DND-41 (cell line): ENCODE data around the gene PDSS1.

ENCODE experiments used
- ATAC-seq: fragments of 200-7000 bp; cut with Tn5 transposase; 3 replicates; pipeline ENCODE4 v1.9.1; 2021; ENCODE audit warnings: low read depth; ENCODE audit not compliant: insufficient read depth
- DNase-seq: peaks from one replicate; pipeline ENCODE4 v3.0.0-alpha.2; 2020
- H2AFZ ChIP-seq: 2 replicates; pipeline ENCODE4 v1.6.0; 2012; ENCODE audit warnings: low read depth, low read length
- H3K27ac ChIP-seq: 2 replicates; pipeline ENCODE4 v1.5.1; 2012; ENCODE audit warnings: low read length, inconsistent platforms
- H3K27me3 ChIP-seq: fragments of 200-600 bp; sonication (generic); 2 replicates; pipeline ENCODE4 v1.6.0; 2012; ENCODE audit warnings: low read length, mild to moderate bottlenecking, inconsistent platforms; ENCODE audit not compliant: insufficient read depth, poor library complexity
- H3K36me3 ChIP-seq: 2 replicates; pipeline ENCODE4 v1.5.1; 2012; ENCODE audit warnings: low read length, inconsistent platforms; ENCODE audit not compliant: insufficient read depth
- H3K4me1 ChIP-seq: 2 replicates; pipeline ENCODE4 v1.5.1; 2012; ENCODE audit warnings: mild to moderate bottlenecking, low read length; ENCODE audit not compliant: insufficient read depth
- H3K4me2 ChIP-seq: 2 replicates; pipeline ENCODE4 v1.6.0; 2012; ENCODE audit warnings: mild to moderate bottlenecking, moderate library complexity, low read length, inconsistent platforms; ENCODE audit not compliant: insufficient read depth
- H3K4me3 ChIP-seq, 2 experiments: fragments of 200-600 bp in 1 of 2; shearing (Covaris generic) in 1 of 2; 2 replicates each; pipeline ENCODE4 v1.5.1; 2012 to 2016; ENCODE audit warnings: inconsistent platforms in 2 of 2, low read length in 2 of 2, mild to moderate bottlenecking in 2 of 2, low read depth in 1 of 2, moderate library complexity in 1 of 2
- H3K79me2 ChIP-seq: 2 replicates; pipeline ENCODE4 v1.6.0; 2012; ENCODE audit warnings: low read length, inconsistent platforms; ENCODE audit not compliant: insufficient read depth
- H3K9ac ChIP-seq: 2 replicates; pipeline ENCODE4 v1.6.0; 2012; ENCODE audit warnings: low read depth, mild to moderate bottlenecking, inconsistent platforms, low read length, moderate library complexity
- H3K9me3 ChIP-seq: 2 replicates; pipeline ENCODE4 v1.5.1; 2012; ENCODE audit warnings: low read length, moderate library complexity, mild to moderate bottlenecking, inconsistent platforms; ENCODE audit not compliant: insufficient read depth, severe bottlenecking
- H4K20me1 ChIP-seq: 2 replicates; pipeline ENCODE4 v1.6.0; 2012; ENCODE audit warnings: low read length; ENCODE audit not compliant: insufficient read depth
- EZH2 ChIP-seq: IDR thresholded peaks from 3 replicates; pipeline ENCODE4 v1.6.1; 2012; ENCODE audit warnings: borderline replicate concordance, low read depth, mild to moderate bottlenecking, moderate library complexity, low read length, inconsistent platforms; ENCODE audit not compliant: severe bottlenecking
- TF ChIP-seq, protein P1 (sequence below): IDR thresholded peaks from 2 replicates; pipeline ENCODE4 v1.5.1; 2012; ENCODE audit warnings: borderline replicate concordance, low read length, moderate library complexity, mild to moderate bottlenecking; ENCODE audit not compliant: poor library complexity, severe bottlenecking; ENCODE audit errors: extremely low read depth

Gene PDSS1

DNA sequence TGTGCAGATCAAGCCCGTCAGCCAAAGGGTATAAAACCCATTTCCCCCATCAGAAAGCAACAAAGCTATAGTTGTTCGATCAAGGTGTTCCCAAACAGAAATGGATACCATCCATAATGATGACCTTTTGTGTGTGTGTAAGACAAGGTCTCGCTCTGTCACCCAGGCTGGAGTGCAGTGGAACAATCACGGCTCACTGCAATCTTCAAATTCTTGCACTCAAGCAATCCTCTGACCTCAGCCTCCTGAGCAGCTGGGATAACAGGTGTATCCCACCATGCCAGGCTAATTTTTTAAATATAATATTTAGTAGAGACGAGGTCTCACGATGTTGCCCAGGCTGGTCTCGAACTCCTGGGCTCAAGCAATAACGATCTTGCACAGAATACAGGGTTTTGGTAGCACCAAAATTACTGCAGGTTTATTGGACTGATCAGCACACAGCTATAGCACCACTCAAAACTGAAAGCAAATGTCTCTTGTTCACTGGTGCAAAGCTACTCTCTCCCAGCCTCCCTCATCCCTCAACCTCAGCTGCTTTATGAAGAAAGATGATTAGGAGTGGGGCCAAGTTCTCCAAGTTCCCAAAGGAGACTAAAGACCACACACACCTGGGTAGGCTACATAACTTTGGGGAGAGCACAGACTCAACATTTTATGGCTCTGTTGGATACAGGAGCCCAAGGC lies 82.7 kb downstream of the PDSS1 start:
- Histone ChIP-seq H3K36me3 (peaks cover 4% of the 10 kb centered on the region; the same call in 1 of the 2 replicates), H3K4me1 (no peaks in the 10 kb centered on the region), H3K27me3 (no peaks in the 10 kb centered on the region), H3K79me2 (peaks cover 89% of the 10 kb centered on the region), H4K20me1 (peaks cover 51% of the 10 kb centered on the region), H3K27ac (no peak overlapping the region), H3K4me2 (no peak overlapping the region), H3K9me3 (no peaks in the 10 kb centered on the region), H2AFZ (no peak overlapping the region), H3K9ac (no peak overlapping the region), H3K4me3 (no peak overlapping the region)
- DNase-seq (no peak), ATAC-seq (peak; percentile 53; the same call in 2 of the 3 replicates)
- TF ChIP-seq, protein P1, sequence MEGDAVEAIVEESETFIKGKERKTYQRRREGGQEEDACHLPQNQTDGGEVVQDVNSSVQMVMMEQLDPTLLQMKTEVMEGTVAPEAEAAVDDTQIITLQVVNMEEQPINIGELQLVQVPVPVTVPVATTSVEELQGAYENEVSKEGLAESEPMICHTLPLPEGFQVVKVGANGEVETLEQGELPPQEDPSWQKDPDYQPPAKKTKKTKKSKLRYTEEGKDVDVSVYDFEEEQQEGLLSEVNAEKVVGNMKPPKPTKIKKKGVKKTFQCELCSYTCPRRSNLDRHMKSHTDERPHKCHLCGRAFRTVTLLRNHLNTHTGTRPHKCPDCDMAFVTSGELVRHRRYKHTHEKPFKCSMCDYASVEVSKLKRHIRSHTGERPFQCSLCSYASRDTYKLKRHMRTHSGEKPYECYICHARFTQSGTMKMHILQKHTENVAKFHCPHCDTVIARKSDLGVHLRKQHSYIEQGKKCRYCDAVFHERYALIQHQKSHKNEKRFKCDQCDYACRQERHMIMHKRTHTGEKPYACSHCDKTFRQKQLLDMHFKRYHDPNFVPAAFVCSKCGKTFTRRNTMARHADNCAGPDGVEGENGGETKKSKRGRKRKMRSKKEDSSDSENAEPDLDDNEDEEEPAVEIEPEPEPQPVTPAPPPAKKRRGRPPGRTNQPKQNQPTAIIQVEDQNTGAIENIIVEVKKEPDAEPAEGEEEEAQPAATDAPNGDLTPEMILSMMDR = no peak
- no peak for TF ChIP-seq EZH2

DNA sequence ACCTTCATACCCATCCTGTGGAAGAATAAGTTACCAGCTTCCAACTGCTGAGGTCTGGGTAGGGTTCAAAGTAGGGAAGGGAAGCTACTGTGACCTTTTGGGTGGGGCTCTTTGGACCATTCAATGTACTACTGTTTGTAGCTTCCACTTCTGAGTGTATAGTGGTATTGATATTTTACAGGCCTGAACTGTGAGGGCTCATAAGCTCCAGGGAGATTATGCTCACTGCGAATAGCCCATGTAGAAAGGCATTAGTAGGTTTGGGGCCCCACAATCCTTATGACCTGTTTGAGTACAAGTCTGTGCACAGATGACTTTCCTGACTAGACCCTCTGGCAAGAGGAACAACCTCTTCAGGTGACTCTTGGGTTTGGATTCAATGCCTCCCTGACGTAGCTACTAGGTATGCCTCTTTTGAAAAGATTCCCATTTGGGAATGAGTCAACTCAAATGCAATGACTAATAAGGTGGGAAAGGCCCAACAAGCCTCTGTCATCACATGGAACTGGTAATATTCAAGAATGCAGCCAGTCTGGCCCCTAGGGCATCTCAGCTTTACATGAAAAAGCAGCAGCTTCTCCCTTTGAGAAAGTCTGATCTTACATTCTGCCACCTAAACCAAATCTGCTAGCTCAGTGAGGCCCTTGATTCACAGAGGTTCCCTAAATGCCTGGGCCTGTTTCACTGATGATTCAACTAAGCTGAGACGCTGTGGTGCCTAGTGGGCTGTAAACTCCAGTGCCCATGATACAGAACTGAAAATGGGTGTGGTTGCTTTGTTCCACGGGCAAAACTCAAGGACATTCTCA lies 83.5 kb downstream of the PDSS1 start:
- Histone ChIP-seq H3K4me1 (no peaks in the 10 kb centered on the region), H3K27me3 (no peaks in the 10 kb centered on the region), H3K79me2 (peaks cover 90% of the 10 kb centered on the region), H4K20me1 (peaks cover 46% of the 10 kb centered on the region), H3K9me3 (no peaks in the 10 kb centered on the region), H3K9ac (no peak overlapping the region), H3K4me2 (no peak overlapping the region), H2AFZ (no peak overlapping the region), H3K36me3 (no peaks in the 10 kb centered on the region), H3K4me3 (no peak overlapping the region), H3K27ac (no peak overlapping the region)
- no peak for TF ChIP-seq EZH2
- TF ChIP-seq, protein P1 = no peak
- ATAC-seq (no peak), DNase-seq (no peak)

DNA sequence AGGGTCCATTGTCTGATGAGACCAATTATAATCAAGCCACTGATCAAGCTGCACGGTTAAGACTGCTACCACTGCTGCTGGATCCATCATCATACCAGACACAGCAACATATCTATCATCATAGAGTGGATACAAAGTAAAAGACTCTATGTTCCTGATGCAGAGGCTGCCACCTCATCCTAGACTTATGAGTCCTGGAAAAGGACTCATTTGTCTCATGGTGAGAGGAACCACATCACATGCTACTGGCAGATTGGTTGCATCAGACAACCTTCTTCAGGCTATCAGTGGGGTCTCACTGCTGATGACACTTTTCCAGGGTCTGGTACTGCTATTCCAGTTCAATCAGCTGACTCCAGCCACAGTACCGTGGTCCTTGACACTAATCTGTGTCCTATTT lies 84.3 kb downstream of the PDSS1 start:
- Histone ChIP-seq H3K4me2 (no peak overlapping the region), H3K9me3 (no peaks in the 10 kb centered on the region), H3K4me1 (no peaks in the 10 kb centered on the region), H3K9ac (no peak overlapping the region), H3K36me3 (no peaks in the 10 kb centered on the region), H2AFZ (no peak overlapping the region), H4K20me1 (peaks cover 45% of the 10 kb centered on the region), H3K27ac (no peak overlapping the region), H3K4me3 (no peak overlapping the region), H3K79me2 (peaks cover 92% of the 10 kb centered on the region), H3K27me3 (no peaks in the 10 kb centered on the region)
- TF ChIP-seq, protein P1 = no peak
- TF ChIP-seq EZH2 = no peak
- no peak for DNase-seq
- ATAC-seq = no peak
